SH-SY5Y (cell line): ENCODE data around the gene RAP1GAP2.

Experiments
- GATA2 ChIP-seq: IDR thresholded peaks from 2 replicates; pipeline ENCODE4 v1.6.1; 2011; ENCODE audit warnings: mild to moderate bottlenecking, low read depth, low read length
- GATA3 ChIP-seq: IDR thresholded peaks from 2 replicates; pipeline ENCODE4 v1.6.1; 2011; ENCODE audit warnings: low read depth, mild to moderate bottlenecking, low read length, moderate library complexity

DNA sequence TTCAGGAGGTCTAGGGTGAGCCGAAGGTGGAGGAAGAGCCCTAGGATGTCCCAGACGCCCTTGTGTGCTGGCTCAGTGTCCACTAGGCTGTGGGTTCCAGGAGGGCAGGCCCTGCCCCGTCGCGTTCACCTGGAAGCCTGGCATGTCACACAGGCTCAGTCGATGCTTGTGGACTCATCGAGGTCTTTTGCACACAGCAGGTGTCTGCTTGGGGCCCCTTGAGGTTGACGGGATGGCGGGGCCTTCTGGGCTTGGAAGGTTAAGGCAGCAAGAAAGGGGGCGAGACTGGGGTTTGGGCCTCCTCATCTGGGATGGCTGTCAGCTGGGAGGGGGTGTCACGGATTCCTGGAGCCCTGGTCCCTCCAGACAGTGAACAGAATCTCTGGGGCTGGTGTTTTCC lies 1.9 kb downstream of the RAP1GAP2 start:
- TF ChIP-seq GATA3 (no peak), GATA2 (no peak)
